T-cell (primary cell): ENCODE data around the gene COG5. TPM values are rescaled to one million over a fixed set of nuclear protein-coding genes. Genes with fewer than 3 reads are reported as not detected.

ENCODE experiments used
- ATAC-seq, 4 experiments: fragments of 200-7000 bp in 3 of 4; fragments of 150-1000 bp in 1 of 4; cut with Tn5 transposase; replicated peaks in 1 of 4; 1 replicate in 3 of 4; 2 replicates in 1 of 4; pipeline ENCODE4 v1.10.0; 2021; ENCODE audit warnings: moderate library complexity in 3 of 4, mild to moderate bottlenecking in 2 of 4, moderate number of reproducible peaks in 1 of 4
- CTCF ChIA-PET, 2 donors: fragments of 300-600 bp; sonication (Branson Sonifier 250); formaldehyde crosslinking; loops; one replicate each; lab custom pipeline; 2022; ENCODE audit warnings: antibody characterized with exemption in 2 of 2; lab: Charles Lee
- POLR2A ChIA-PET, 2 donors: fragments of 300-600 bp; sonication (Branson Sonifier 250); formaldehyde crosslinking; loops; one replicate each; lab custom pipeline; 2022; ENCODE audit warnings: antibody characterized with exemption in 2 of 2; lab: Charles Lee
- DNase-seq, 35 experiments: peaks; one replicate each; pipeline versions ENCODE4 v3.0.0 to v3.0.0-alpha.2; 2013 to 2023
- H3K27ac ChIP-seq: one replicate; pipeline ENCODE4 v1.5.1; 2013; ENCODE audit warnings: low read length
- H3K27me3 ChIP-seq, 2 experiments: replicated peaks in 1 of 2; 1 replicate in 1 of 2; 2 replicates in 1 of 2; pipeline versions ENCODE4 v1.6.1 to v1.7.0; 2013; ENCODE audit warnings: low read length in 1 of 2, mixed read lengths in 1 of 2; ENCODE audit not compliant: control insufficient read depth in 2 of 2, insufficient read depth in 2 of 2; ENCODE audit errors: extremely low read depth in 1 of 2
- H3K36me3 ChIP-seq, 2 donors: 1 replicate in 1 of 2; 2 replicates in 1 of 2; pipeline versions ENCODE4 v1.6.1 to v1.7.0; 2013; ENCODE audit warnings: low read length in 1 of 2; ENCODE audit not compliant: control insufficient read depth in 2 of 2, insufficient read depth in 1 of 2; ENCODE audit errors: extremely low read depth in 1 of 2
- H3K4me1 ChIP-seq, 2 experiments: 1 replicate in 1 of 2; 2 replicates in 1 of 2; pipeline versions ENCODE4 v1.6.1 to v1.7.0; 2013; ENCODE audit warnings: low read length in 2 of 2, mixed read lengths in 1 of 2; ENCODE audit not compliant: insufficient read depth in 2 of 2, control insufficient read depth in 1 of 2; ENCODE audit errors: extremely low read depth in 1 of 2
- H3K4me3 ChIP-seq, 2 donors: 1 replicate in 1 of 2; 2 replicates in 1 of 2; pipeline versions ENCODE4 v1.5.1 to v1.7.0; 2013; ENCODE audit warnings: mild to moderate bottlenecking in 2 of 2, low read length in 1 of 2, moderate library complexity in 1 of 2; ENCODE audit not compliant: control insufficient read depth in 1 of 2; ENCODE audit errors: extremely low read depth in 1 of 2
- H3K9me3 ChIP-seq: 2 replicates; pipeline ENCODE4 v1.7.0; 2013
- H3K27ac Mint-ChIP-seq, 2 donors: one replicate each; pipeline ENCODE4 v1.8.0; 2020 to 2021; ENCODE audit warnings: mild to moderate bottlenecking in 2 of 2, mixed read lengths in 2 of 2
- H3K27me3 Mint-ChIP-seq, 2 donors: one replicate each; pipeline ENCODE4 v1.8.0; 2021 to 2022; ENCODE audit warnings: mixed read lengths in 2 of 2
- H3K36me3 Mint-ChIP-seq: one replicate; pipeline ENCODE4 v1.8.0; 2021; ENCODE audit warnings: mixed read lengths
- H3K4me1 Mint-ChIP-seq, 3 donors: one replicate each; pipeline ENCODE4 v1.8.0; 2020 to 2022; ENCODE audit warnings: mixed read lengths in 3 of 3, mild to moderate bottlenecking in 1 of 3
- H3K4me3 Mint-ChIP-seq, 3 donors: one replicate each; pipeline ENCODE4 v1.8.0; 2020 to 2022; ENCODE audit warnings: mild to moderate bottlenecking in 3 of 3, mixed read lengths in 3 of 3, moderate library complexity in 3 of 3
- H3K9me3 Mint-ChIP-seq, 3 donors: one replicate each; pipeline ENCODE4 v1.8.0; 2020 to 2022; ENCODE audit warnings: mixed read lengths in 3 of 3
- WGBS: methylation state at CpG from one replicate; pipeline ENCODE4 v1.1.5; 2013; ENCODE audit warnings: missing lambda C conversion rate; ENCODE audit not compliant: insufficient coverage; 5-methylcytosine and 5-hydroxymethylcytosine counted together
- total RNA-seq, 35 experiments: library from RNA in 6 of 35; stranded (reverse) in 6 of 35; fragments of 120-200 nt in 1 of 35; gene quantifications; one replicate each; pipeline versions ENCODE4 v1.2.1 to v1.2.4 and lab custom pipeline; 2013 to 2026

COG5 gene
- total RNA-seq, 5 donors from 2014 or later (not counting 1 experiment from before 2014, with no cell fraction given), result 37.3 to 83.8 (median 55.4) TPM

- DNase-seq (no peak), ATAC-seq (no peak)
- Mint-ChIP-seq H3K9me3 (peaks cover 0 to 4% (median 0%) of the 10 kb centered on the region in 3 donors), H3K36me3 (peaks cover 43% of the 10 kb centered on the region), H3K4me3 (no peak overlapping the region), H3K4me1 (peaks cover 0 to 12% (median 2%) of the 10 kb centered on the region in 3 donors), H3K27me3 (no peaks in the 10 kb centered on the region), H3K27ac (no peak overlapping the region)
- Histone ChIP-seq H3K9me3 (no peaks in the 10 kb centered on the region), H3K36me3 (peaks cover 0 to 4% of the 10 kb centered on the region in 2 donors), H3K4me1 (no peaks in the 10 kb centered on the region), H3K27ac (no peak overlapping the region), H3K27me3 (no peaks in the 10 kb centered on the region), H3K4me3 (no peak overlapping the region)
- ChIA-PET POLR2A (interaction anchor here (0.6 to 0.7 kb wide), 2 partner anchors 100 to 148 kb away, joined by 3 read pairs; no protein-coding TSS in a partner anchor), CTCF (no interaction called here)
Measured at GRCh38 chr7:107441581-107442422, 121.9 kb downstream of the COG5 start.

GRCh38 chr7:107439025-107439424 is 124.7 kb downstream of the COG5 start:
- Mint-ChIP-seq H3K4me3 (no peak overlapping the region), H3K36me3 (peaks cover 55% of the 10 kb centered on the region), H3K27me3 (no peaks in the 10 kb centered on the region), H3K27ac (no peak overlapping the region), H3K4me1 (peaks cover 0 to 12% (median 0%) of the 10 kb centered on the region in 3 donors), H3K9me3 (peaks cover 6 to 12% (median 8%) of the 10 kb centered on the region in 3 donors)
- Histone ChIP-seq H3K4me3 (no peak overlapping the region), H3K27me3 (no peaks in the 10 kb centered on the region), H3K36me3 (peaks cover 0 to 4% of the 10 kb centered on the region in 2 donors), H3K9me3 (no peaks in the 10 kb centered on the region), H3K27ac (no peak overlapping the region), H3K4me1 (no peaks in the 10 kb centered on the region)
- WGBS, result 92% methylated on average over 2 of the region's 5 CpGs
- DNase-seq, result no peak
- ATAC-seq, result no peak
- ChIA-PET CTCF (no interaction called here), POLR2A (no interaction called here)

GRCh38 chr7:107435749-107436148 is 128.0 kb downstream of the COG5 start:
- peaks cover 0 to 3% (median 2%) of the 10 kb centered on the region in 3 donors for H3K4me1 Mint-ChIP-seq
- DNase-seq, result no peak
- Histone ChIP-seq H3K36me3 (peaks cover 0 to 2% of the 10 kb centered on the region in 2 donors), H3K4me1 (no peaks in the 10 kb centered on the region), H3K27ac (no peak overlapping the region), H3K4me3 (no peak overlapping the region), H3K9me3 (no peaks in the 10 kb centered on the region), H3K27me3 (no peaks in the 10 kb centered on the region)
- ChIA-PET CTCF (no interaction called here), POLR2A (no interaction called here)
- H3K27ac Mint-ChIP-seq, result no peak overlapping the region
- H3K9me3 Mint-ChIP-seq, result peaks cover 6 to 9% (median 8%) of the 10 kb centered on the region in 3 donors
- no peaks in the 10 kb centered on the region for H3K27me3 Mint-ChIP-seq
- no peak for ATAC-seq
- H3K4me3 Mint-ChIP-seq, result no peak overlapping the region
- WGBS, result no CpG with 5 or more reads among the region's 1 CpG
- peaks cover 45% of the 10 kb centered on the region for H3K36me3 Mint-ChIP-seq

- Histone ChIP-seq H3K27ac (no peak overlapping the region), H3K27me3 (no peaks in the 10 kb centered on the region), H3K4me1 (no peaks in the 10 kb centered on the region), H3K9me3 (no peaks in the 10 kb centered on the region), H3K4me3 (no peak overlapping the region), H3K36me3 (no peaks in the 10 kb centered on the region)
- no peaks in the 10 kb centered on the region for H3K27me3 Mint-ChIP-seq
- peaks cover 58% of the 10 kb centered on the region for H3K36me3 Mint-ChIP-seq
- peaks cover 6 to 9% (median 8%) of the 10 kb centered on the region in 3 donors for H3K9me3 Mint-ChIP-seq
- ChIA-PET CTCF (no interaction called here), POLR2A (no interaction called here)
- ATAC-seq (no peak), DNase-seq (no peak)
- H3K4me1 Mint-ChIP-seq, result peaks cover 0 to 5% (median 2%) of the 10 kb centered on the region in 3 donors
- no peak overlapping the region for H3K27ac Mint-ChIP-seq
- no CpG with 5 or more reads among the region's 1 CpG for WGBS
- no peak overlapping the region for H3K4me3 Mint-ChIP-seq
Measured at GRCh38 chr7:107432261-107432660, 131.5 kb downstream of the COG5 start.

- Mint-ChIP-seq H3K36me3 (peaks cover 54% of the 10 kb centered on the region), H3K9me3 (peaks cover 0 to 2% (median 0%) of the 10 kb centered on the region in 3 donors), H3K27me3 (no peaks in the 10 kb centered on the region), H3K4me3 (no peak overlapping the region), H3K27ac (no peak overlapping the region), H3K4me1 (peaks cover 0 to 5% (median 2%) of the 10 kb centered on the region in 3 donors)
- Histone ChIP-seq H3K9me3 (no peaks in the 10 kb centered on the region), H3K4me3 (no peak overlapping the region), H3K27ac (no peak overlapping the region), H3K4me1 (no peaks in the 10 kb centered on the region), H3K36me3 (no peaks in the 10 kb centered on the region), H3K27me3 (no peaks in the 10 kb centered on the region)
- ATAC-seq, result no peak
- DNase-seq, result no peak
- ChIA-PET CTCF (no interaction called here), POLR2A (no interaction called here)
Measured at GRCh38 chr7:107430057-107430456, 133.7 kb downstream of the COG5 start.

GRCh38 chr7:107428642-107429041 is 135.1 kb downstream of the COG5 start:
- Mint-ChIP-seq H3K9me3 (no peaks in the 10 kb centered on the region), H3K4me3 (no peak overlapping the region), H3K4me1 (peaks cover 0 to 6% (median 2%) of the 10 kb centered on the region in 3 donors), H3K27me3 (no peaks in the 10 kb centered on the region), H3K36me3 (peaks cover 45% of the 10 kb centered on the region), H3K27ac (no peak overlapping the region)
- POLR2A ChIA-PET, result no interaction called here
- Histone ChIP-seq H3K36me3 (no peaks in the 10 kb centered on the region), H3K27ac (no peak overlapping the region), H3K4me3 (no peak overlapping the region), H3K9me3 (no peaks in the 10 kb centered on the region), H3K4me1 (no peaks in the 10 kb centered on the region), H3K27me3 (no peaks in the 10 kb centered on the region)
- DNase-seq, result no peak
- ATAC-seq, result no peak
- WGBS, result no CpG with 5 or more reads among the region's 1 CpG
- CTCF ChIA-PET, result no interaction called here
